Erythroblast (primary cell): ENCODE measurements around the gene KRCC1.
"Not testable (repeated sequence)": the region's sequence is repeated elsewhere in the genome, so short reads cannot be mapped to it uniquely, and the experiment has no call there.

Experiments
- DNase-seq, 2 experiments: peaks; one replicate each; lab custom pipeline; 2025; lab: John Stamatoyannopoulos, UW
- GATA1 ChIP-seq: IDR thresholded peaks from 2 replicates; pipeline ENCODE4 v1.6.1; 2011; ENCODE audit warnings: low read depth, mild to moderate bottlenecking, control low read depth, low read length, moderate library complexity
- POLR2A ChIP-seq: IDR thresholded peaks from 2 replicates; pipeline ENCODE4 v1.6.1; 2011; ENCODE audit warnings: mild to moderate bottlenecking, low read length

The KRCC1 gene

DNA sequence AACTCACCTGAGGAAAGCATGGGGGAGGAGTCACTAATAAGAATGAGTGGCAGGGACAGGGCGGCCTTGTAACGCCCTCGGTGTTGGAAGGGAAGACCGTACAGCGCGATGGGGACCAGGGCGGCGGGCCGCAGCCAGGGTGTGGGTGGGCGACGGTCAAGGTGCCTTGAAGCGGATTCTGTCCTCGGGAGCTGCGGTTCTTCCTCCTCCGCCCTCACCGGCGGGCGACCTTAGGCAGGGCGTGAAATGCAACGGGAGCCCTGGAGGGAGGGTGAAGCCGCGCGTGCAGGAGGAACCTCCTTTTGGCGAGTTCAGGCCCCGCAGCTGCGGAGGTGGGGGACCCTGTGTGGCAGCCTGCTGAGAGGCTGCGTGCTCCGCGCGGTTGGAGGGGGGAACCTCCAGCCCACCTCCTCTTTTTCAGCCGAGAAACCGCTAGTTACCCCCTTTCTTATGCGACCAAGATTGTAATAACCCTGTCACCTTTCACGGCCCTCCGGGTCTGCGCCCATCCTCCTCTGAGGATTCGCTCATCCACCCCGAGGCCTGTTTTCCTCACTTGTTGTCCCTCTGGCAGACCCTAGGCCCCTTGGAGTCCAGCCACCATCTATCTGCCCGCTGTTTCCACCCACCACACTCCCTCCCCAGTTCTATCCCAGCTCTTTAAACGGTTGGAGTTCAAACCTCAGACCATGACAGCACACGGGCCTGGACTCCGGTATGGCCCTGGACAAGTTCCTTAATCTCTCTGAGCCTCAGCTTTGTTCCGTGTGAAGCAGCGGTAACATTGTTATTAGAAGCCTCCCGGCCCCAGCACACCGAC is 38.4 kb downstream of the KRCC1 start:
- DNase-seq, result peak; percentile 88 to 91
- TF ChIP-seq GATA1 (no peak), POLR2A (no peak)

DNA sequence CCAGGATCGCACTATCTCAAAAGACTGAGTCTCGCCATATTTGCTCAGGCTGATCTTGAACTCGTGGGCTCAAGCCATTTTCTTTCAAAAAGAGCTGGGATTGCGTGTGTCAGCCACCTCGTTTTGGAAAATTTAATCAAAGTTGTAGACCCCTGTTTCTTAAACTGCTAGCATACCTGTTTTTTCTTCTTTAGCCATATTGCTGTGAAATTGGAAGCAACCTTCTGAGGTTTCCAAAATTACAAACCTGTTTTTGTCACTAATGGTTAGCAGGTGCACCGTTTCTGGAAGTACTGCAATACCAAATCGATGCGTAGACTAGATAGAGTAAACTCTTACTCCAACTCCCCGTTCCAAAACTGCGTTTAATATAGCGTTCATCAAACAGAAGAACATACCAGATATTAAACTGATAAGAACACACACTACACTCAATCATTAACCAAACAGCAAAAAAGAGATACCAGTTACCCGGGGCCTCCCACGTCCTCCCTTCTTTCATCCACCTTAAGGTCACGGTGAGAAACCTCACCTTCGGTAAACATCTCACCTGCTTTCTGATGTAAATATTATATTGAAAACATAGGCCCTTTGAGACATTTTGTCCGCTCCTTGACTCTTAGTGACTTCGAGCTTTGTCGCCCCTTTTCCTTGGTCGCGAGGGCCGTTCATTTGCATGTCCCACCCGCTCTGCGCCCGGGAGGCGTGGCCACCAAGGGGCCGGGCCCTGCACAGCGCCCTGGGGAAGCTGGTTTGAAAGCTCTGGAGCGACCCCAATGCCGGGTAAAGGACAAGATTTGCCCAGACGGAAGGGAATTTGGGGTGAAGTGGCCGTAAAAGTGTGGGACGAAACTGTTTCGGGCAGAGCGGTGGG is 39.3 kb downstream of the KRCC1 start, which contains the start of gene RNU2-63P:
RNU2-63P (minus strand) TSS at position 462 of the 874 bp plus-strand sequence.
- DNase-seq, result peak; percentile 90 to 93
- TF ChIP-seq GATA1, result no peak
- peak; percentile 100 for TF ChIP-seq POLR2A

DNA sequence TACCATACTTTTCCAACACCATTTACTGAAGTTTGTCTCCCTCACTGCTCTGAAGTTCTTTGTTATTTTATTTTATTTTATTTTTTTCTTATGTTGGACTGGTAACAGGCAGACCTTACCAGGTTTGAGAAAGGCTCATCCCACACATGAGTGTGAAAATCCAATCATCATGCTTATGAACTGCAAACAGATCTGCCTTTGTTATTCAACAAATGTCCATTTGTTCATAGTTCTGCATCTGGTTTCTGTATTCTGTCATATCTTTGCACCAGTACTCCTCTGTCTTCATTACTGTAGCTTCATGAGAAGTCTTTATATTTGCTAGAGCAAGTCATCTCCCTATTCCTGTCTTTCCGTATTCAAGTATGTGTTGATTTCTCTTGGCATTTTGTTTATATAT is 44.6 kb downstream of the KRCC1 start:
- TF ChIP-seq POLR2A (no peak), GATA1 (no peak)
- DNase-seq, result no peak

DNA sequence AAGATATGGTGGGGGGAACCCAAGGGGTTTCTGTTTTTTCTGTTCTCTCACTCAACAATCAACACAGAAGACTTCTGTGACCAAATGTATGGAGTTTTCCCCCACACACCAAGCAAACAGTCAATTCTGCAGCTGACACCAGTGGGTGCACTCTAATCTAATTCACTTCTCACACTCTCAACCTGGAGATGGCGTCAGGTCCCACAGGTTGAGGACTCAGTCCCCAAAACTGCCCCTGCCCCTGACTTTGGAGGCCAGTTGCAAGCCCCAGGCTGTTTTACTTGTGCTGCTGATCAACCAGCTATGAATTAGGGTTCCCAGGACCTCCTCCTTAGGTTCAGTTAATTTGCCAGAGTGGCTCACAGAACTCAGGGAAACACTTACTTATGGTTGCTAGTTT is 45.4 kb downstream of the KRCC1 start:
- TF ChIP-seq GATA1 (no peak), POLR2A (no peak)
- peak in 1 of 2 experiments; percentile 18 for DNase-seq

DNA sequence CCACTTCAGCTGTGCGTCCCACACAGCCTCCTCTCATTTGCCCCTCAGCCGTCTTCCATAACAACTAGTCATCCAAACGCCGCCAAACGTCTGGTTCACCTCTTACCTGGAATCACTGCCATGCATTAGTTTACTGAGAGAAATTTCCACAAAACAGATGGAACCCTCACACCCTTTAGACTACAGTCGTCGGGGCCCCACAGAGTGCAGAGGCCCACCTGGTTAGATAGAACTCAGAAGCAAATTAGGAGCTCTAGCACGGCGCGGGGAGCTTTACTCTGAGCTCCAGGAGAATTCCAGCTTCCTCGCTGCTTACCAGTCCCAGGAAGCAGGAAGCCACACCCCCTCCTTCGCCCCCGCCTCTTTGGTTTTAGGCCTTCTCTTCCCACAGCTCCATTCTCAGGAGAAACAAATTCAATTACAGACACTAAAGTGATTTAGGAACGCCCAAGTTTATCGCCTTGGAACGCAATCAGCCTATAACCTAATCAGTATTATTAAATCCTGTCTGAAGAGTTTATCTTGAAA is 48.6 kb downstream of the KRCC1 start:
- TF ChIP-seq POLR2A, result no peak
- no peak for TF ChIP-seq GATA1
- no peak for DNase-seq

DNA sequence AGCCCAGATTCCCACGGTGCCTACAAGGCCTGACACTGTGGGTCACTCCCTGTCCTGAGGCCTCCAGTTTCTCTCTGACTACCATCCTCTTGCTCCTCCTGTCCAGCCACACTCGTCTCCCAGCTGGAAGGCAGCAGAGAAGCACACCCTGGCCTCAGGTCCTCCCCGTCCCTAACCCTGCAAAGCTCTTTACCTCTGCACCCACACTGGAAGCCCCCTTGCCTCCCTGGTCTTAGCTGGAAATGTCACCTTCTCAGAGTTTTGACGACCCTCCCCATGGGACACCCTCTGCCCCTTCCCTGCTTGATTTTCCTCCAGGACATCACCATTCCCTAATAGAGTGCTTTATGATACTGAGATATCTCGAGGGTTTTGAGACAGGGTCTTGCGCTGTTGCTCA is 49.8 kb downstream of the KRCC1 start:
- no peak for DNase-seq
- TF ChIP-seq POLR2A, result no peak
- no peak for TF ChIP-seq GATA1

DNA sequence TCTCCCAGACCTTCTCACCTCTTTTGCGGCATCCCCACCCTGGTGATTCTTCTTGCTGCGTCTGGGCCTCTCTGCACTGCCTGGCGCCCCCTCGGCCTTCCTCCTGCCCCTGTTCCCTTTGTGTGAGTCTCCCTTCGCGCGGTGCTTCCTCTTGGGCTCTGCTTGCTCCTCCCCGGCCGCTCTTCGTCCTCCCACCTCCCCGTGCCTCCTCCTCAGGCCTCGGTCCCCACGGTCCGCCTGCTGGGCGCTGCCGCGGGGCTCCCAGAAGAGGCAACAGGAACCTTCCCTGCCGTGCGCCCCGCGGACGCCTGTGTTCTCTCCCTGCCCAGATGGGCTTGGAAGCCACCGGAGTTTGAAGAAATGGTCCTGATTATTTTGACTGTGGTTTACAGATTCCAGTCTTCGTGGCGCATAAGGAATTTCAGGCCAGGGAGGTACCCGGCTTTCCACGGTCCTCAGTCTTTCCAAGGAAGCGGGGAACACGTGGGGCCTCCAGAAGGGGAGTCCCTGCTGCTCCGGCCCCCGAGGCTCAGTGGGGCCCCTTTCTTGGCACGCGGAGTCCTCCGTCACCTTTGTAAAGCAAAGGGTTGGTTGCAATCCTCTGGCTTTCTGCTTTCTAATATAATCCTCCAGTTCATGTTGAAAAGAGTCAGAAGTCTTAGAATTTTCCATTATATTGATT is 52.4 kb downstream of the KRCC1 start:
- no peak for DNase-seq
- no peak for TF ChIP-seq GATA1
- TF ChIP-seq POLR2A, result no peak

DNA sequence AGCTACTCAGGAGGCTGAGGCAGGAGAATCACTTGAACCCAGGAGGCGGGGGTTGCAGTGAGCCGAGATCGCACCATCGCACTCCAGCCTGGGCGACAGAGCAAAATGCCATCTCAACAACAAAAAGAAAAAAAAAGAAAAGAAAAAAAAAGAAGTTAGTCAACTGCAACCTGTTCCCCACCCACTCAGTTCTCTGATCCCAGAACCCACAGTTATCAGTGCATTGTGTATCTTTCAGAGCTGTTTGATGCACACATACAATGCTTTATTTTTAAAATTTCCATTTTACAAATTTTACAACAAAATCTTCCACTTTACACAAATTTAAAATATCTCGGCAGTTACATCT is 53.2 kb downstream of the KRCC1 start:
- DNase-seq, result no peak
- TF ChIP-seq GATA1 (no peak), POLR2A (no peak)

DNA sequence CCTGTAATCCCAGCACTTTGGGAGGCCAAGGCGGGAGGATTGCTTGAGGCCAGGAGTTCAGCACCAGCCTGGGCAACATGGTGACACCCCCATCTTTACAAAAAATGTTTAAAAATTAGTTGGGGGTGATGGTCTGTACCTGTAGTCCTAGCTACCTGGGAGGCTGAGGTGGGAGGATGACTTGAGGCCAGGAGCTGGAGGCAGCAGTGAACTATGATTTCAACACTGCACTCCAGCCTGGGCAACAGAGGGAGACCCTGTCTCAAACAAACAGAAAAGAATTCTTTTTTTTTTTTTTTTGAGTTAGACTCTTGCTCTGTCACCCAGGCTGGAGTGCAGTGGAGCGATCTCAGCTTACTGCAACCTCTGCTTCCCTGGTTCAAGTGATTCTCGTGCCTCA is 55.1 kb downstream of the KRCC1 start:
- DNase-seq, result not testable (repeated sequence)

DNA sequence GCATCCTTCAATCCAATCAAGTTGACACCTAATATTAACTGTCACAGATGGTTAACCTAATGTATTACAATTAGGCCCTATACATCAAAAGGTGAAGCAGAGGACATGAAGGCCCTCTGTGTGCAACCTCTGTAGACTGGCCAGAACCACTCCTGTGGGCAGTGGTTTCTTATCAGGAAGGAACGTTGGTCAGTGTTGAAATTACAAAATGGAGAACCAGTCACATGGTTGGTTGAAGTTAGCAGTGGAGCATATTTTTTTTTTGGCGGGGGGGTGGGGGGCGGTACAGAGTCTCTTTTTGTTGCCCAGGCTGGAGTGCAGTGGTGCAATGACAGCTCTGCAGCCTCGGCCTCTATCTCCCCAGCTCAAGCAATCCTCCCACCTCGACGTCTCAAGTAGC is 59.0 kb downstream of the KRCC1 start:
- no peak for DNase-seq
- TF ChIP-seq POLR2A (no peak), GATA1 (no peak)

DNA sequence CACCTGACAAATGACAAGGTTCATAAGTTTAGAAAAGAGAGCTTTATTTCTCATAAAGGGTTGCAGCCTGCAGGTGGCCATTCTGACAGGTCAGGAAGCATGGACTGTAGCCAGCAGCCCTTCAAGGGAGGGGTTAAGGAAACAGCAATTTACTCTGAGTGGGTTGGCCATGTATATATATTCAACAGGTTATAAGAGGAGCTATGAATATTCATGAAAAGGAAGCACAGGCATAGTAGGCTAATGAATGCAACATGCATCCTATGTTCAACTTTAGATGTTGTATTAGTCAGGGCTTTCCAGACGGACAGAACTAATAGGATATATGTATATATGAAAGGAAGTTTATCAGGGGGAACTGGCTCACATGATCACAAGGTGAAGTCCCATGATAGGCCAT is 59.8 kb downstream of the KRCC1 start:
- DNase-seq, result no peak
- TF ChIP-seq GATA1 (no peak), POLR2A (no peak)

DNA sequence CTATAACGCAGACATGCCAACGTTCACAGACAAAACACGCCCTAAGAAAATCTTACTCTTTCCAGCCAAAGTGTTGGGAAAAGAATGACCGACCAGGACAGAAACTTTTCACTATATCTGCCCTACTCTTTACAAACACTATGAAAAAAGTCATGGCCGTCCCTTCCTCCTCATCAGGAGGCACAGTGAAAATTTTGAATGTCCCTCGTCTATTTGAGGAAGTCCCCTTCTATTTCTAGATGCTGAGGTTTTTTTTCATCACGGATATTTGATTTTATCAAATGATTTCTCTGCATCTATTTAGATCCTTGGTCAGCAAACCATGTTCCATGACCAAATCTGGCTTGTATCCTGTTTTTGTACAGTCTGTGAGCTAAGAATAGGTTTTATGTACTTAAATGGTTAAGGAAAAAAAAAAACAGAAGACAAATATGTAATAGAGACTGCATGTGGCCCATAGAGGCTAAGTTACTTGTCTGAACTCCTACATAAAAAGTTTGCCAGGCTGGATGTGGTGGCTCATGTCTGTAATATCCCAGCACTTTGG is 61.2 kb downstream of the KRCC1 start:
- not testable (repeated sequence) for DNase-seq

DNA sequence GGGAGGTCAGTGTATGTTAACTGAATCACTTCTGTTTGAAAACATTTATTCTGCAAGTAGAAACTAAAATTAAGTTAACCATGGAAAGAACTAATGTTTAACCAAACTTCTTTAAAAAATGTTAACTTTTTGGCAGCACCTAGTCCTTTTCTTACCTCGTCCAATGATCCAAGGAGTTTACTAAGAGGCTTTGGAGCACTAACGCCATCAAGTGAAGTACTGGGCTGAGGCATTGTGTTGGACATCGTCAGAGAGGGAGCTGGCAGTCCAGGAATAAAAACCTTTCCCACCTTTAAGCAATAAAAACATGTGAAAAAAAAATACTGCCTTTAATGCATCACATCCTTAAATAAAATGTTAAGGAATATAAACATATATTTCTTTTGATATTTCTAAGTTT is 63.0 kb downstream of the KRCC1 start:
- DNase-seq, result not testable (repeated sequence)

DNA sequence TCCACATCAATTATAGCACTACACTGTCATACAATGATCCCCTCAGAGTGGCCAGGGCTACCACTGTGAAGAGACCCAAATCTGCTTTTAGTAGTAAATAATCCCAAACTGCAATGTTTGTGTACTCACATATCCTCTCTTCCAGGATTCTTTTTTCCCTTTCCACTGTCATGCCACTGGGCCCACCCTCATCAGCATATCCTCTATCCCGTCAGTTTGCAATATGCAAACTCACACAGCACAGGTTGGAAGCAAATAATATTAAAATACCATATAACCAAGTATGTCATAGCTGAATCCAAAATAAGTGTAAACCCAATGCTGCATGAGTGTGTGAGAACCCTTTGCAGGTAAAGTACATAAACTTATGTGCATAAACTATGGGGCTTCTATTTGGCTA is 68.1 kb downstream of the KRCC1 start:
- not testable (repeated sequence) for DNase-seq

DNA sequence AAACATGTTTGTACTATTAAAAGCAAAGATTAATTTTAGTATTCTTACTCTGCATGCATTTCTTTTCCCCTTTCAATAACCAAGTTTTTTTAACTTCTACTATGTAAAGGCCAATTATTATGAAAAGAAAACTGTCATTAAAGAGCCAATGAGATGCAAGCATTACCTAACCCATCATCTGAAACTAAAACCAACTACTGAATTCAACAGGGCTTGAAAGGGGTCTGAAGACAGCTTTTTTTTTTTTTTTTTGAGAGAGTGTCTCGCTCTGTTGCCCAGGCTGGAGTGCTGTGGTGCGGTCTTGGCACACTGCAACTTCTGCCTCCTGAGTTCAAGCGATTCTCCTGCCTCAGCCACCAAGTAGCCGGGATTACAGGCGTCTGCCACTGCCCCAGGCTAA is 69.7 kb downstream of the KRCC1 start:
- not testable (repeated sequence) for DNase-seq

DNA sequence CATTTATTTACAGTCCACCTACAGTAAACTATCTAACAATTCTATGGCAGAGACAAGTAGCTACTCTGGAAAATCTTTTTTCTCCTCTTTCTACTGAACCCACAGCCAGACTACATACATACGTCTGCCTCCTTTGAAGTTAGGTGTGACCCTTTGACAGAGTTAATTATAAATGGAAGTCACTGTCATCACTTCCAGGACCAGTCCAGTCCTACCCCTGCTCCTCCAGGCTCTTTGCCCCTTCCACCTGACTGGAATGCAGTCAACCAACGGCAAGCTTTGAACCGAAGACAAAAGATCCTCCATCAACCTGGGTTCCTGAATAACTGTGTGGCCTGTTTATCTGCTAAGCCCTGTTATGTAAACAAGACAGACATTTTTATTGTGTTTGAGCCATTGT is 74.4 kb downstream of the KRCC1 start:
- DNase-seq, result not testable (repeated sequence)
